ENCODE measurements around the gene SCIN.
"Not testable (repeated sequence)": the region's sequence is repeated elsewhere in the genome, so short reads cannot be mapped to it uniquely, and the experiment has no call there.

SCIN gene

DNA sequence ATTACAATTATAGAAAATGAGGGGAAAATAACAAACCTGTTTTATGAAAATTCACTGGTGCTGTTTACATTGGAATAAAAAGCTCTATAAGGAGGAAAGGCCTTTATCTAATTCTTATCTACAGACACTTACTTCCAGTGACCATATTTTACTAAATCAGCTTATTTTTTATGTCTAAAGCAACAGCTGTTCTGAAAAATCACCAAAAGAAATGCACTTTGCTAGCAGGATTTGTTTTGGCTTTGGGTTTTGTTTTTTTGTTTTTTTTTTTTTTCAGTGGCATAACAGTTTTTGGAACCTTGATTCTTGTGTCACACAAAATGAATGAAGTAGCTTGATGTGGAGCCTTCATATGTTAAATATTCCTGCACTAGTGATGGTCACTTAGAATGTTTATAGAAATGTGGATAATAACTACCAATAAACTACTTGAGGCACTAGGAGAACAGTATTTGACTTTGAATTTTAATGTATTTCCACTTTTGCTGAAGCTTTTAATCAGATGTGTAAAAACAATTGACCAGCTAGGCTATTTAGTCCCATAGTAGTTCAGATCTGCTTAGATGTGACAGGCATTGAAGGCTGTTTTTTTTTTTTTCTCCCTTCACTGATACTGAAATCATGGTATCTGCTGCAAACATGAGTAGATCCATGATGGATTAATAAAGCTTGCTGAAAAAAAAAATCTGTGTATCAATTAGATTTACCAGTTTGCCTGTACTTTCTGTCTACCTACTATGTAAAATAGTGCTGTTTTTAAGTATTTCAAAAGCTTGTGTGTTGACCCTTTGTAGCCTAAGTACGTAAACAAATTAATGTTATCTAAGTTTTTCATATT lies 119.7 kb downstream of the SCIN start:
- DNase-seq = no peak

DNA sequence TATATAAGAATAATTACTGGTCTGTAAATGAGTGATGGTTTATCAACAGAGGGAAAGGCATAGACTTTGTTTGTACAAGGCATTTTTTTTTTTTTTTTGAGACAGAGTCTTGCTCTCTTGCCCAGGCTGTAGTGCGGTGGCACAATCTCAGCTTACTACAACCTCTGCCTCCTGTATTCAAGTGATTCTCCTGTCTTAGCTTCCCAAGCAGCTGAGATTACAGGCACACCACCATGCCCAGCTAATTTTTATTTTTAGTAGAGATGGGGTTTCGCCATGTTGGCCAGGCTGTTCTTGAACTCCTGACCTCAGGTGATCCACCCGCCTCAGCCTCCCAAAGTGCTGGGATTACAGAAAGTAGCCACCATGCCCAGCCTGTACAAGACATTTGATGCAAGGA lies 120.9 kb downstream of the SCIN start:
- DNase-seq = not testable (repeated sequence)

DNA sequence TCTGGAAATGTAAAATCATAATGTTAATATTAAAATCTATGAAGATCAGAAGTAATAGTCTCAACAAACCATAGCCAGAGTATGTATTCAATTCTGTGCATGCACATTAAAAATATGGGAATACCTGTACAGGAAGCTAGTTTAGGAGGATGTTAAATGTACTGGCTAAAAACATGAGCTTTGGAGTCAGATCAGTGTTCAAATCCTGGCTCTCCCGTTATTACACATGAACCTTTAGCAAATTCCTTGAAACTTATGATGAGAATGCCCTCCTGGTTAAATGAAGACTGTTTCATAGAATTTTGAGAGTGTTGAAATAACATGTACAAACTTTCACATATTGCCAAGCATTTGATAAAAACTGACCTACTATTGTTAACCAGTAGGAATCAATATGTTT lies 121.5 kb downstream of the SCIN start:
- no peak for DNase-seq

DNA sequence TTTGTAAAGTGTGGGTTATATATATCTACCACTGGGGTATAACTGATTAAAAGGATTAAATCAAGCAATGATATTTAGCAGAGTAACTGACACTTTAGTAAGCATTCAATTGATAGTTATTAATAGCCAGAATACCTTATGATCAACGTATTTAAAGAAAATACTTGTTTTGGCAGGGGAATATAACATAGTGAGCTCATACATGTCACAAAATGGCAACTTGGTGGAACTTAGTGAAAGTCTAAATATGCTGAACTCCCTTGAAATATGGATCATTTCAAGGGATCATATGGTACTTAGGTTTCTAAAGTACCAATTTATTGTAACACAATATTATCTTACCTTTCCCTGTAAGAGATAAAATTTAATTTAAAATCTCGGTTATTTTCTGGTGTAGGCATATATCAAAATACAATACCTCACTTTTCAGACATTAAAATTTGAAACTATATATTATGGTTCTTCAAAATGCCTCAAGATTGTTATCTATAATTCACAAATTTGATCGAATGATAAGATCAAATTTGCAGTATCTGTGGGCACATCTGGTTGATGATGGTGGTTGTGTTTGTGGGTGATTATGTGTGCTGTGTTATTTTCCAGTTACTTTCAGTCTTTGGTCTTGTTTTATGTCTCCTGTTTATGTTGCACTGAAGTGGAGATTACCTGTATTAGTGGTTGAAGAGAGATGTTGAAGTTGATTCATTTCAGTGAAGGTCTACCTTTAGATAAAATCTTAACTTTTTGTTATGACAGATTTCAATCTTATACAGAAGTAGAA lies 122.1 kb downstream of the SCIN start:
- no peak for DNase-seq

DNA sequence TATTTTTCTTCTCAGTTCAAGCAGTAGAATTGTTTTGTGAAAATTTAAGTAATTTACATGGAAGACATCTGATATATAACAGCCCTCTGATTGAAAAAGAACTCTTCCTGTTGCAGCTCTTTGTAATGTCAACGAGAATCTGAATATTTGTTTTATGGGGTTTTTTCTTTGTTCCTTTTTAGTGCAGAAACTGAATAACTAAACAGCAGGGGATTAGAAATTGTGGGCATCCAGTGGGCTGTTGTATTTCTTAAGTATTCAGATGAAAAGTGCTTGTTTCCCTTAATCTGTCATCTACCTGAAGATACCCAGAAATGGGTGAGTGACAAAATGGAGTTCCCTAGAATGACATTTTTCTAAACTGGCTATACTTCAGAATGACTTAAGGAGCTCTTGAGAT lies 124.3 kb downstream of the SCIN start:
- DNase-seq = no peak

DNA sequence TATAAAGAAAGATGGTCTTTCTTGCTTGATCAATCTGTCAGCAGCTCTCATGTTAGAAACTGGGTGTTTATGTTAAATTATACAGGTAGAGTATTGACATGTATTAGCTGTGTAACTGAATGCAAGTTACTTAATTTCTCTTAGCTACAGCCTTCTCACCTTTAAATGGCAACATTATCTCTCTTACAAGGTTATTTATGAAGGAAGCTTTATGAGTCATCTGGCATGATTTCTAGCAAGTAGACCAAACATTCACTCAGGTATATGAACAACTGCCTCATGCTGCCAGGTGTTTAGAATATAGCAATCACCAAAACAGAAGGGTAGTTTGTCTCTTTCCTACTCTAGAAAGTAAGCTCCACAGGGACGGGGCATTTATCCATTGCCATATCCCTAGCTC lies 125.4 kb downstream of the SCIN start:
- no peak for DNase-seq

DNA sequence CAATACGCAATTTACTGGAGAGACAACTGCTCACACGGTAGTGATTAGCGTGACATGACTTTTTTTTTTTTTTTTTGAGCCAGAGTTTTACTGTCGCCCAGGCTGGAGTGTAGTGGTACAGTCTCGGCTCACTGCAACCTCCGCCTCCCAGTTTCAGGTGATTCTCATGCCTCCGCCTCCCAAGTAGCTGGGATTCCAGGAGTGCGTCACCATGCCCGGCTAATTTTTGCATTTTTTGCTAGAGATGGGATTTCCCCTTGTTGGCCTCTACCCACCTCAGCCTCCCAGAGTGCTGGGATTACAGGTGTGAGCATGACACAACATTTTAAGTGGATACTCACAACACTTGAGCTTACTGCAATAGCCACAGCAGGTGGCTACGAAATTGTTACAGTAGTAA lies 128.8 kb downstream of the SCIN start:
- no peak for DNase-seq

DNA sequence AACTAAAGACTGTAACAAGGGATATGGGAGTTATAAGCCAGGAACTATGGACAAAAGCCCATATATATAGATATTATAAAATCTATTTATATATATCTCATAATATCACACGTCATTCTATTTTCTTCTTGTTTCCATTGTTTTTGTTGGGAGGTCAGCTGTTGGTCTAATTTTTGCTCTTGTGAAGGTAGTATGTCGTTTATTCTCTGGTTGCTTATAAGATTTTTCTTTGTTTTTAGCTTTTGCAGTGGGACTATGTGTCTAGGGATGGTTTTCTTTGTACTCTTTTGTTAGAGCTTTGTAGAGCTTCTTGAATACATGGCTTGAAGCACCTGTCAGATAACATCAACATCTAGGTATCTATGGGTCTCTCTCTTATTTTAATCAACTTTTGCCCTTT lies 130.9 kb downstream of the SCIN start:
- no peak for DNase-seq

DNA sequence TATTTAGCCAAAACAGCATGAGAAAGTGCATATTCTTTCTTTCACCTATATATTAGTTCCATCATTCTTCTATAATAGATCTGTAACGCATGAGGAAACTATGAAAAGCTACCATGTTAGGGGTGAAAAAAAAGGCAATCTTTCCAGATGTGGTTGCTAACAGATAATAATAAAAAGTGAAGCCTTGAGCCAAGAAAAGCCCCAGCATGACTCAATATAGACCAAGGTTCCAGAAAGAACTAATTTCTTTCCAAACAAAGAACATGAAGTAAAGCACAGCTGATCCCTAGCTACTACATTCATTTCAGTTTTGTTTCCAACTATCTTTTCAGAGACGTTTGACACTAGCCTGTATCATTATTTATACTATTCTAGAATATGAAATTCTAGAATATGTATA lies 133.4 kb downstream of the SCIN start:
- no peak for DNase-seq

DNA sequence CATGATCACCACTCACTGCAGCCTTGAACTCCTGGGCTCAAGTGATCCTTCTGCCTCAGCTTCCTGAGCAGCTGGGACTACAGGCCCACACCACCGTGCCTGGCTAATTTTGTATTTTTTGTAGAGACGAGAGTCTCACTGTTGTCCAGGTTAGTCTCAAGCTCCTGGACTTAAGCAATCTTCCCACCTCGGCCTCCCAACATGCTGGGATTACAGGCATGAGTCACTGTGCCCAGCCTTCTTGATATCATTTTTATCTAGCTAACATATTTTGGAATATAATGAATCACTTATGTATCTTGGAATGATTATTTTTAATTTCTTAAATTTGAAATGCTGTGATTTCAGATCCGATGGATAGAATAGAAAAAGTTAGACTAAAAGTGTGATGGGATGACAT lies 135.4 kb downstream of the SCIN start:
- no peak for DNase-seq

DNA sequence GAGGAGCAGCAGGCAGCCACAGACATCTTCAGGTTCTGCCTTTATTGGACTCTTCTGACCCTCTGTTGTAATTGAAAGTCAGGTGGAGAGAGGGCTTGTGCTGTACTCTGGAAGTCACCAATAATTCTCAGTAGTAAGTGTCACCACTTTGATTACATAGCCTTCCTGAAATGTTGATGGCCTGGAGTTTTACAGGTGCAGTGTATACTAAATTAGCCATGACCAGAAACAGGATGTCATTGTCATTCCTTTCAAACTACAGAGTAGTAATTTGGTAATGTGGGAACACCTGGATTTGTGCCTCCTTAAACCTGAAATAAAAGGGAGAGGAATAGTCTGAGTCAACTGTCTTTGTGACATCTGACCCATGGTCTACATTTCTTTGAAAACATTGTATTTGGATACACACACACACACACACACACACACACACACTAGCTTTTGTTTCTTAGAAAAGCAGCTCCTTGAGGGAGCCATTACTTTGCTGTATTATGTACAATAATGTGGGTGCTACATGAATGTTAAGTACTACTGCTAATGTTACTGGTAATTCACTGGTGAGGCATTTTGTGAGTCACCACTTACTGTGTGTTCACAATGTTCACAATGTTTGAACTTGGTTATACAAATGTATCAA lies 136.5 kb downstream of the SCIN start:
- DNase-seq = no peak

DNA sequence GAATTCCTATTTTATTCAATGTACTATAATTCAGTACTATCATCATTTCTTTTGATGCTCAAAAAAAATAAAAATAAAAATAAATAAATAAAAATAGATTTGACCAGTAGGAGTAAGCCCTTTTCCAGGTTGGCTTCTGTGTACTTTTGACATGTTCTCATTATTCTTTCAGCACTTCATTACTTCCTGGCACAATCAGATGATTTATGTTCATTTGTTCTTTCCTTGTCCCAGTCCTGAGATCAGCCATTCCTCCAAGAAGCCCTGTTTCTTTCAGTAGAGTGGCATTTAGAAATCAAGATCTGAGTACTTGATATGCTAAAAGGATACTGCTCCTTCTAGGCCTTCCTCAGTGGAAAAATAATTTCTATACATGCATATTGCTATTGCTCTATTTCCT lies 137.8 kb downstream of the SCIN start:
- no peak for DNase-seq
